Progenitor cell of endocrine pancreas (in vitro differentiated cells): ENCODE measurements around the gene CORO6. TPM values are rescaled to one million over a fixed set of nuclear protein-coding genes. Genes with fewer than 3 reads are reported as not detected.

Source experiments
- DNase-seq: peaks from one replicate; pipeline ENCODE4 v3.0.0; 2021; ENCODE audit warnings: low spot score; ENCODE audit not compliant: unreplicated experiment
- H3K27ac Mint-ChIP-seq: 2 replicates; pipeline ENCODE4 v1.8.0; 2021; ENCODE audit warnings: mild to moderate bottlenecking, moderate library complexity, mixed read lengths
- H3K27me3 Mint-ChIP-seq: 2 replicates; pipeline ENCODE4 v1.8.0; 2021; ENCODE audit warnings: mixed read lengths
- H3K36me3 Mint-ChIP-seq: 2 replicates; pipeline ENCODE4 v1.8.0; 2022; ENCODE audit warnings: mixed read lengths; ENCODE audit not compliant: insufficient read depth
- H3K4me1 Mint-ChIP-seq: 2 replicates; pipeline ENCODE4 v1.8.0; 2021; ENCODE audit warnings: low read depth, mixed read lengths
- H3K4me3 Mint-ChIP-seq: 2 replicates; pipeline ENCODE4 v1.8.0; 2021; ENCODE audit warnings: low read depth, mild to moderate bottlenecking, moderate library complexity, mixed read lengths
- H3K9me3 Mint-ChIP-seq: 2 replicates; pipeline ENCODE4 v1.8.0; 2021; ENCODE audit warnings: low read depth, mixed read lengths
- total RNA-seq: library from RNA; stranded (reverse); gene quantifications from 2 replicates; pipeline ENCODE4 v1.2.1, GENCODE V29; 2021
- TF ChIP-seq, protein P1 (sequence below): fragments of 200-600 bp; sonication (generic); IDR thresholded peaks from one replicate; pipeline ENCODE4 v1.5.0; 2021; ENCODE audit warnings: antibody characterized with exemption, mild to moderate bottlenecking; ENCODE audit not compliant: unreplicated experiment

CORO6 gene
- total RNA-seq, 1 donor from 2014 or later, result not detected

GRCh38 chr17:29664743-29665480 lies 42.2 kb upstream of the CORO6 start:
- peaks cover 3% of the 10 kb centered on the region for H3K9me3 Mint-ChIP-seq
- TF ChIP-seq, protein P1, sequence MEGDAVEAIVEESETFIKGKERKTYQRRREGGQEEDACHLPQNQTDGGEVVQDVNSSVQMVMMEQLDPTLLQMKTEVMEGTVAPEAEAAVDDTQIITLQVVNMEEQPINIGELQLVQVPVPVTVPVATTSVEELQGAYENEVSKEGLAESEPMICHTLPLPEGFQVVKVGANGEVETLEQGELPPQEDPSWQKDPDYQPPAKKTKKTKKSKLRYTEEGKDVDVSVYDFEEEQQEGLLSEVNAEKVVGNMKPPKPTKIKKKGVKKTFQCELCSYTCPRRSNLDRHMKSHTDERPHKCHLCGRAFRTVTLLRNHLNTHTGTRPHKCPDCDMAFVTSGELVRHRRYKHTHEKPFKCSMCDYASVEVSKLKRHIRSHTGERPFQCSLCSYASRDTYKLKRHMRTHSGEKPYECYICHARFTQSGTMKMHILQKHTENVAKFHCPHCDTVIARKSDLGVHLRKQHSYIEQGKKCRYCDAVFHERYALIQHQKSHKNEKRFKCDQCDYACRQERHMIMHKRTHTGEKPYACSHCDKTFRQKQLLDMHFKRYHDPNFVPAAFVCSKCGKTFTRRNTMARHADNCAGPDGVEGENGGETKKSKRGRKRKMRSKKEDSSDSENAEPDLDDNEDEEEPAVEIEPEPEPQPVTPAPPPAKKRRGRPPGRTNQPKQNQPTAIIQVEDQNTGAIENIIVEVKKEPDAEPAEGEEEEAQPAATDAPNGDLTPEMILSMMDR, result no peak
- H3K27ac Mint-ChIP-seq, result no peak overlapping the region
- no peak for DNase-seq
- no peak overlapping the region for H3K4me3 Mint-ChIP-seq
- peaks cover 7% of the 10 kb centered on the region for H3K4me1 Mint-ChIP-seq
- H3K27me3 Mint-ChIP-seq, result no peaks in the 10 kb centered on the region
- H3K36me3 Mint-ChIP-seq, result peaks cover 12% of the 10 kb centered on the region

GRCh38 chr17:29663155-29663554 lies 40.4 kb upstream of the CORO6 start:
- Mint-ChIP-seq H3K4me3 (no peak overlapping the region), H3K9me3 (peaks cover 3% of the 10 kb centered on the region), H3K36me3 (peaks cover 12% of the 10 kb centered on the region), H3K27ac (no peak overlapping the region), H3K27me3 (no peaks in the 10 kb centered on the region), H3K4me1 (peaks cover 7% of the 10 kb centered on the region)
- DNase-seq, result no peak
- TF ChIP-seq, protein P1, result no peak

GRCh38 chr17:29661213-29661612 lies 38.5 kb upstream of the CORO6 start:
- Mint-ChIP-seq H3K27me3 (no peaks in the 10 kb centered on the region), H3K4me3 (no peak overlapping the region), H3K4me1 (peaks cover 7% of the 10 kb centered on the region), H3K27ac (no peak overlapping the region), H3K36me3 (peaks cover 7% of the 10 kb centered on the region), H3K9me3 (peaks cover 3% of the 10 kb centered on the region)
- TF ChIP-seq, protein P1, result no peak
- no peak for DNase-seq

GRCh38 chr17:29659155-29659554 lies 36.4 kb upstream of the CORO6 start:
- TF ChIP-seq, protein P1, result no peak
- Mint-ChIP-seq H3K27ac (no peak overlapping the region), H3K4me3 (no peak overlapping the region), H3K36me3 (peaks cover 4% of the 10 kb centered on the region), H3K4me1 (peaks cover 7% of the 10 kb centered on the region), H3K9me3 (peaks cover 3% of the 10 kb centered on the region), H3K27me3 (no peaks in the 10 kb centered on the region)
- DNase-seq, result no peak

DNA sequence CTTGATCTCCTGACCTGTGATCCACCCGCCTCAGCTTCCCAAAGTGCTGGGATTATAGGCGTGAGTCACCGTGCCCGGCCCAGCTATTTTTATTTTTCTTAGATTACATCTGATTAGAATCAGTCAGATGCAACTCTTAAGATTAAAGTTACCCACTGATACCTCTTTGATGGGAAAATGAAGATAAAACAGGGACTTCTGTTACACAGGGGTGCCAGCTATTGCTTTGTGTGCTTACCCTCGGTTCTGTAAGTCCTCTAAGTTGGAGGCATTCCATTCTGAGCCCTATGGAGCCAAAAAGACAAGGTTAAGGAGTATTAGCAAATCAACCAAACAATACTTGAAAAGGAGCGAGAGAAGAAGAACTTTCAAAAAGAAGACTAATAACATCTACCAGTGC lies 32.6 kb upstream of the CORO6 start:
- Mint-ChIP-seq H3K27me3 (no peaks in the 10 kb centered on the region), H3K4me3 (no peak overlapping the region), H3K27ac (no peak overlapping the region), H3K4me1 (peaks cover 3% of the 10 kb centered on the region), H3K9me3 (no peaks in the 10 kb centered on the region), H3K36me3 (peaks cover 2% of the 10 kb centered on the region)
- DNase-seq, result no peak
- TF ChIP-seq, protein P1, result no peak
